ENCODE results near the gene SPP1.
"Not testable (repeated sequence)": the region's sequence is repeated elsewhere in the genome, so short reads cannot be mapped to it uniquely, and the experiment has no call there.

SPP1 gene

DNA sequence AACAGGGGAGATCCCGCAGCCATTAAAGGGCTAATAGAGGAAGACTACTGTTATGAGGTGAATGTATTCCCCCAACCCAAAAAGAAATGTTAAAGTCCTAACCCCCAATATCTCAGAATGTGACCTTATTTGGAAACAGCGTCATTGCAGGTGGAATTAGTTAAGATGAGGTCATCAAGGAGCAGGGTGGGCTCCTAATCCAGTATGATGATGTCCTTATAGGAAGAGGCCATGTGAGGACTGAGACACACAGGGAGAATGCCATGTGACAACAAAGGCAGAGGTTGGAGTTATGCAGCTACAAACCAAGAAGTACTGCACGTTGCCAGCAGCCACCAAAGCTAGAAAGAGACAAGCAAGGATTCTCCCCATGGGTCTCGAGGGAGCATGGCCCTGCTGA is 14.3 kb downstream of the SPP1 start:
- DNase-seq (ENCODE audit: low spot score), result no peak

DNA sequence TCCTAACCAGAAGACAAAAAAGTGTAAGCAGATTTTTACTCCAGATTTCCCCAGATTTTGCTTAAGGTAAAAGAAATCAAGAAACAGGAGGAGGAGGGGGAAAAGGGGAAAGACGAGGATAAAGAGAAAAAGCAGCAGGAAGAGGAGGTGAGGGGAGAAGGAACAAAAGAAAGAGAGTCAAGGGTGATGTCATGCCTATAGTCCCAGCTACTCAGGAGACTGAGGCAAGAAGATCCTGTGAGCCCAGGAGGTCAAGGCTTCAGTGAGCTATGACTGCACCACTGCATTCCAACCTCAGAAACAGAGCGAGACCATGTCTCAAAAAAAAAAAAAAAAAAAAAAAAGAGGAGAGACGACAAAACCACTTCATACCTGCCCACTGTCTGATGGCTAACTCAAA is 19.9 kb downstream of the SPP1 start:
- DNase-seq (ENCODE audit: low spot score), result no peak

DNA sequence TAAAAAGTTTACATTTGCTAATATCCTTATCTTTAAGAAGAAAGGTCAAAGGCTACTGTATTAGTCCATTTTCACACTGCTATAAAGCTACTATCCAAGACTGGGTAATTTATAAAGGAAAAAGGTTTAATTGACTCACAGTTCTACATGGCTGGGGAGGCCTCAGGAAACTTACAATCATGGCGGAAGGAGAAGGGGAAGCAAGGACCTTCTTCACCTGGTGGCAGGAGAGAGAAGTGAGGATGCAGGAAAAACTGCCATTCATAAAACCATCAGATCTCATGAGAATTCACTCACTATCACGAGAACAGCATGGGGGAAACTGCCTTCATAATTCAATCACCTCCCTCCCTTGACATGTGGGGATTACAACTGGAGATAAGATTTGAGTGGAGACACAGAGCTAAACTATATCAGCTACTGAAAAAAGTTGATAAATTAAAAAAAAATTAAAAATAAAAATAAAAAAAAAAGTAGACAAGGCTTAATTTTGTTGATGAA is 23.7 kb downstream of the SPP1 start:
- DNase-seq (ENCODE audit: low spot score), result not testable (repeated sequence)

DNA sequence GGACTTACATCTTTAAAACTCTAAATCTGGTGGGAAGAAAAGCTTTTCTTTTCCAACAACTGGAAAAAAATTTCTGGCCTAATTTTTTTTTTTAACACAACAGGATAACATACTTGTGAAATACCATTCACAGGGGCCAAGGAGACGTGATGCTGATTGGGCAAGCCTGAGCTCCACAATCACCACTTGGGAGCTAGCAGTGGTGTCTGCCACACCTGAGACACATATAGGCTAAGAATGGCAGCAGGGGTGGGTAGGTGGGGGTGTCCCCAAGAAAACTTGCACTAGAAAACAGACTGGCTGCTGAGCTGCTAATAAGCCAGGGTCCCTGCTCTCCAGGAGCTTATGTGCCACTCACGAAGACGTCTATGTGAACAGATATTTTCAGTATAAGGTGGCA is 26.4 kb downstream of the SPP1 start:
- no peak for DNase-seq (ENCODE audit: low spot score)

DNA sequence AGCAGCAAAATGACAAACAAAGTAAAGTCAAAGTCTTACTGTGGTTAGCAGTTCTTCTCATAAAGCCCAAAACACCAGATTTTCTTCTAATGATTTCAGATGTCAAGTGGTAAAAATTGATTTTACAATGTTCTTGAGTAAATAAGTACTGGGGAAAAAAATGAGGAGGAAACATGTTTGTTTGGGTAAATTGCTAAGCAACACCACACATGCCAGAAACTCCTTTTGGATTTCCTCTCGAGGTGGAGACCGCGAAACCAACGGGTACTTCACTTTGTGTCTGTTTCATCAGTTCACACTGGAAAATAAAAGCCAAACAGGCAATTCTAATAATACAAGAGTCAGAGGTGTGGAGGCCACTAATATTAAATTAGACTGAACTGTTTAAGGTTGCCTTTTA is 27.3 kb downstream of the SPP1 start:
- no peak for DNase-seq (ENCODE audit: low spot score)

DNA sequence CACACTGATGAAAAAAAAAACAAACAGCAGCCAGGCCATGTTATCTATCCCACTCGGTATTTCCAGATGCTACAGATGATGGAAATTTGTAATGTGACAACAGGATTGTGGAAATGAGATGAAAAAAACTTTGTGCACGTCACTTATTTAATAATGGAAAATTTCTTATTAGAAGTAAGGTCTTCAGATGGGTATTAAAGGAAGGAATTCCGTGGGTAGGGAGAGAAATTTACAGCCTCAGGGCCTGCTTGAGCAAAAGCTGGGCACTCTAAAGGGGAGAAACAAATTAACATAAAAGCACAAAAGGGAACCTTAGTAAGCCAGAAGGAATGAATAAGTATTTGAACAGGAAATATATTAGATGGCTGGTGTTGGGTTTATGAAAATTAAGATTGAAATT is 27.7 kb downstream of the SPP1 start:
- no peak for DNase-seq (ENCODE audit: low spot score)

DNA sequence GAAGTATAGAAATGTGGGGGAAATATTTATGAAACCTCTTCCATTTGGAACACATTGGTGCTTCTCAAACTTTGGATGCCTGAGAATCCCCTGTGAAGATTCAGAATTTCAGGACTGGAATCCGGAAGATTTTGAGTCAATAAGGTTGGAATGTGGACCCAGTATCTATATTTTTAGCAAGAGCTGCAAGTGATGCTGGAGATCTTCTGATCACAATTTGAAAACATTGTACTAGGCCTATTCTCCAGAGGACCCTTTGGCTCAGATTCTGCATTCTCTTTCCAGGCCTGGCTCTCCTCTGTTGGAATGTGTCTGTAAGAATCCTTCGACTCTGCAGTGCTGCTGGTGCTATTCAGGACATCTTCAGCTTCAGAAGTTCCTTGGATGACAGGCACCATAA is 29.6 kb downstream of the SPP1 start:
- no peak for DNase-seq (ENCODE audit: low spot score)

DNA sequence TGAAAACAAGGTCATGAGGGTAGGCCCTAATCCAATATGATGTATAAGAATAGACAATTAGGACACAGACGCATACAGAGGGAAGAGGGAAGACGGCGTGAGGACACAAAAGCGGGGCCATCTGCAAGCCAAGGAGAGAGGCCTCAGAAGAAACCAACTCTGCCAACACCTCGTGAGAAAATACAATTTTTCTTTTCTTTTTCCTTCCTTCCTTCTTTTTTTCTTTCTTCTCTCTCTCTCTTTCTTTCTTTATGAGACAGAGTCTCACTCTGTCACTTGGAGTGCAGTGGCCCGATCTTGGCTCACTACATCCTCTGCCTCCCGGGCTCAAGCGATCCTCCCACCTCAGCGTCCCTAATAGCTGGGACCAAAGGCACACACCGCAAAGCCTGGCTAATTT is 30.4 kb downstream of the SPP1 start:
- DNase-seq (ENCODE audit: low spot score), result no peak

DNA sequence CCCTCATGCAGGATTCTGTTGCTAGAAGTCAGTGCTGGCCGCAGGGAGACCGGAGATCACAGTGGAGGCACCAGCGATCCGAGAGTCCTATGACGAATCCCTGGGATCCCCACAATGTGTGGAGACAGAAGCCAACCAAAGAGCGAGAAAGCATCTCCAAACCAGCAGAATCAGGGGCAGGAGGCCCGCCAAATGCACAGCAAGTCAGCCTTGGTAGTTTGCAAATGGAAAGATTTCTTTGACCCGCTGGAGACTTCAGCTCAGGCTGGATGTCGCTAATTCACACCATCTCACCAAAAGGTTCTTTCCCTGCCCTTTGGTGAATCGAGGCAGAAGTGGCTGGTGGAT is 31.4 kb downstream of the SPP1 start:
- DNase-seq (ENCODE audit: low spot score), result peak; percentile 69

DNA sequence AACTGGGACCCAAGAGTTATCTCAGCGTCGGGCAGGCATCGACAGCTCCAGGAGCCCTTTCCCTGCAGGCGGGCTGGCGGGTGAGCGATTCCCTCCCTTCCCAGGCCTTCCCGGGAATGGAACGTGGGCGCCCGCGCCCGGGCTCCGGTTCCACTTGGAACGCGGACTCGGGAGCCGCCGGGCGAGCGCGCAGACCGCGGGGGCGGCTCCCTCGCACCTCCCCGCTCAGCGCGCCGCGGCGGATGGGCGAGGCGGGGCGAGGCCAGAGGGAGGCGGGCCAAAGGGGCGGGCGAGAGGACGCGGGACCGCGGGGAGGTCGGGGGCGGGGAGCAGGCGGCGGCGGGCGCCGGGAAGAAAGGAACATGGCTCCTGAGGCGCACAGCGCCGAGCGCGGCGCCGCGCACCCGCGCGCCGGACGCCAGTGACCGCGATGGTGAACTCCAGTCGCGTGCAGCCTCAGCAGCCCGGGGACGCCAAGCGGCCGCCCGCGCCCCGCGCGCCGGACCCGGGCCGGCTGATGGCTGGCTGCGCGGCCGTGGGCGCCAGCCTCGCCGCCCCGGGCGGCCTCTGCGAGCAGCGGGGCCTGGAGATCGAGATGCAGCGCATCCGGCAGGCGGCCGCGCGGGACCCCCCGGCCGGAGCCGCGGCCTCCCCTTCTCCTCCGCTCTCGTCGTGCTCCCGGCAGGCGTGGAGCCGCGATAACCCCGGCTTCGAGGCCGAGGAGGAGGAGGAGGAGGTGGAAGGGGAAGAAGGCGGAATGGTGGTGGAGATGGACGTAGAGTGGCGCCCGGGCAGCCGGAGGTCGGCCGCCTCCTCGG is 32.0 kb downstream of the SPP1 start, which contains the start of gene PKD2:
Gene PKD2, plus strand, starts transcription at position 332 of the 818 bp plus-strand sequence. Its CDS starts 99 bp downstream, at position 431.
- DNase-seq (ENCODE audit: low spot score), result peak; percentile 92

DNA sequence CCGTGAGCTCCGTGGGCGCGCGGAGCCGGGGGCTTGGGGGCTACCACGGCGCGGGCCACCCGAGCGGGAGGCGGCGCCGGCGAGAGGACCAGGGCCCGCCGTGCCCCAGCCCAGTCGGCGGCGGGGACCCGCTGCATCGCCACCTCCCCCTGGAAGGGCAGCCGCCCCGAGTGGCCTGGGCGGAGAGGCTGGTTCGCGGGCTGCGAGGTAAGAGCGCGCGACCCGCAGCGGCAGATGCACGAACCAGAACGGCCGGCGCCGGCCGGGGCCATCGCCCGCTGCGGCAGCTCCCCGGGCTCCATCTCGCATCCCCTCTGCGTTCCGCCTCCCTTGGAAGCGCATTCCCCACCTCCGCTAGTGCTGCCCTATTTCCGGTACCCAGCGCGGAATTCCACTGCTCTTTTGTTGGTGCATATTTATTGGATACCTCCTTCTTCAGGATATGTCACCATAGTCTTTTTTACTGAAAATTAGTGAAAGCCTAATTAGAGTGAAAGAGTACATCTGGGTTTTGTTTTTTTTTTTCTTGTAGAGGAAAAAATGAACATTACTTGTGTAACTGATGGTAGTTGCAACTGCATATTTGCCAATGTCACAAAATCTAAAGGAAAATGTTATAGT is 32.7 kb downstream of the SPP1 start:
- DNase-seq (ENCODE audit: low spot score), result peak; percentile 76

DNA sequence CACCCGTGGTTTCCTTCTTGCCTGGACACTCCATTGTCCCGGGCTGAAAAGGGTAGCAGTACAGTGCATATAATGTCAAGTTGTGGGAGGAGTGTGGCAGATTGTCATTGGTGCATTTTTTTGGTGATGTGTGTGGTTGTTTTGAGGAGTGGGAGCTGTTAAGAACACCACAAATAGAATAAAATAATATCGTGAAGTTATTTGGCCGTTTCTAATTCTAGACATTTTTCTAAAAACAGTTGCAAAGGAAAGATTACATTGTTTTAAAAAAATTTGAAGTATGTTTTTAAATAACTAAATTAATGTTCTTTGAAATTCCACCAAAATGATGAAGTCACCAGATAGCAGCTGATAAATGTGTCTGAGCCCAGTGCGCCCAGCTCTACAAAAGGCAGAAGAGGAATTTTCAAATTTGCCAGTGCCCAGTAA is 33.2 kb downstream of the SPP1 start:
- DNase-seq (ENCODE audit: low spot score), result no peak

DNA sequence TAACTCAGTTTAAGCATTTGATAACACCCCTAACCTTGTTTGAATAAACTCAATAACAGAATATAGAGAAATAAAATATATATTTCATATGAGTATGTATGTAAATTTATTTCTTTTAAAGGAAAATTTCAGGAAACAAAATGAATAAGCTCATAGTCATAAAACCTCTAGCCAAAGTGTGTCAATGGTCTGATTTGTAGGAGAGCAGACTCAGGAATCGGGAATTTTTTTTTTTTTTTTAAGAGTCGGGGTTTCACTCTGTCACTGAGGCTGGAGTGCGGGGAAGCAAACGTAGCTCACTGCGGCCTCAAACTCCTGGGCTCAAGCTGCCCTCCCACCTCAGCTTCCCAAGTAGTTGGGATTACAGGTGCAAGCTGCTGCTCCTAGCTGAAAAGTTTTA is 34.4 kb downstream of the SPP1 start:
- no peak for DNase-seq (ENCODE audit: low spot score)

DNA sequence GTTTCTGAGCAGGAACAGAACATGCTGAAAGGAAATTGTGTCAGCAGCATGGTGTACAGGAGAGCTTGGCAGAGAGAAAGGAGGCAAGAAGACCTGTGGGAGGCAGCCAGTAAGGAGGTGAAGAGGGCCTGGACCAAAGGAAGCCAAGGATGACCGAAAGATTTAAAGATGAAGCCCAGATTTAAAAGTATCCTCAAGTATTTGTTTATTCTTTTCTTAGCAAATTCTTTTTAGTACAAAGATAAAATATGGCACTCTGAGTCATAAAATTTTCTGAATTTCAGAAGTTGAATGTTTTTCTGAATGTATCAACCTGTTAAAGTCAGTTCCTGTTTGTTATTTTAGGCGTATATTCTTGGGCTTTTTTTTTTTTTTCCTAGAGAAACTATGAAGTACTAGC is 35.5 kb downstream of the SPP1 start:
- no peak for DNase-seq (ENCODE audit: low spot score)

DNA sequence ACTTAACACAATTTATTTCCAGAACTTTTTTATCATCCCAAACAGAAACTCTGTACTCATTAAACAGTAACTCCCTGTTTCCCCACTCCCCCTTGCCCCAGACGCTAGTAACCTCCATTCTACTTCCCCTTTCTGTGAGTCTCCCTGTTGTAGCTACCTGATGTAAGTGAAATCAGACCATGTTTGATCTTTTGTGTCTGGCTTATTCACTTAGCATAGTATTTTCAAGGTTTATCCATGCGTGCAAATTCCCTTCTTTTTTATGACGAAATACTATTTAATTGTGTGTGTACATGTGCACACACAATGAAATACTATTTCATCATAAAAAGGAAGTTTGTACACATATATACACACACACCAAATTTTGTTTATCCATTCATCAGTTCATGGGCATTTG is 37.1 kb downstream of the SPP1 start:
- no peak for DNase-seq (ENCODE audit: low spot score)

DNA sequence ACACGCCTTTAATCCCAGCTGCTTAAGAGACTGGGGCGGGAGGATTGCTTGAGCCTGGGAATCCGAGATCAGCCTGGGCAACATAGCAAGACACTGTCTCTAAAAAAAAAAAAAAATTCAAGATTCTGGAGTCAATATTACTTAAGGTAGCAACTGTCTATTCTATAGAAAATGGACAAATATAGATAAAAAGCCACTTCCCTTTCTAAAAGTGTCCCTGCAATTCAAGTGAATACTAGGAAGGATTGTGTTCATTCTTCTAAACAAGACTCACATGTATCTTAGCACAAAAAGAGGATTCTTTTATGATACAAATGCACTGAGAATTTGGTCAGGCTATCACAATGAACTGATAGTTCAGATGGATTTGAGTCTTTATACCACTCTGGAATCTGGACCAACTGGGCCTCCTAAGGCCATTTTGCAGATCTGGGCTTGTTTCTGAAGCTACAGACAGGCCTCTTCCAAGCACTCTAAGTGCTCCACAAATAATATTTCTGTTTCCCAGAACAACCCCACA is 38.9 kb downstream of the SPP1 start:
- no peak for DNase-seq (ENCODE audit: low spot score)

DNA sequence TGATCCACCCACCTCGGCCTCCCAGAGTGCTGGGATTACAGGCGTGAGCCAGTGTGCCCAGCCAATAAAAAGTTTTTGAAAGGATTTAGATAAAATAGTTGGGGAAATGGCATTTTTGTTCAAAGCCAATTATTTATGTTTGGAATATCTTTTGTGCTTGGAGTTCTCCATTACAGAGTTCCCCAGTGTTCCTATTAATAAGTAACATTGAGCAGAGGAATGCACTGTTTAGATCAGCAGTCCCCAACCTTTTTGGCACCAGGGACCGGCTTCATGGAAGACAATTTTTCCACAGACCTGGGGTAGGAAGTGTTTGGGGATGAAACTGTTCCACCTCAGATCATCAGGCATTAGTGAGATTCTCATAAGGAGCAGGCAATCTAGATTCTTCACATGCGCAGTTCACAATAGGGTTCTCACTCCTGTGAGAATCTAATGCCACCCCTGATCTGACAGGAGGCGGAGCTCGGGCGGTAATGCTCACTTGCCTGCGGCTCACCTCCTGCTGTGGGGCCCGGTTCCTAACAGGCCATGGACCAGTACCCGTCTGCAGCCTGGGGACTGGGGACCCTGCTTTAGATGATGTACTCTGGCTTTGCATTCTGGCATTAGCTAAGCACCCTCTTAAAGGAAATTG is 40.3 kb downstream of the SPP1 start:
- DNase-seq (ENCODE audit: low spot score), result no peak

DNA sequence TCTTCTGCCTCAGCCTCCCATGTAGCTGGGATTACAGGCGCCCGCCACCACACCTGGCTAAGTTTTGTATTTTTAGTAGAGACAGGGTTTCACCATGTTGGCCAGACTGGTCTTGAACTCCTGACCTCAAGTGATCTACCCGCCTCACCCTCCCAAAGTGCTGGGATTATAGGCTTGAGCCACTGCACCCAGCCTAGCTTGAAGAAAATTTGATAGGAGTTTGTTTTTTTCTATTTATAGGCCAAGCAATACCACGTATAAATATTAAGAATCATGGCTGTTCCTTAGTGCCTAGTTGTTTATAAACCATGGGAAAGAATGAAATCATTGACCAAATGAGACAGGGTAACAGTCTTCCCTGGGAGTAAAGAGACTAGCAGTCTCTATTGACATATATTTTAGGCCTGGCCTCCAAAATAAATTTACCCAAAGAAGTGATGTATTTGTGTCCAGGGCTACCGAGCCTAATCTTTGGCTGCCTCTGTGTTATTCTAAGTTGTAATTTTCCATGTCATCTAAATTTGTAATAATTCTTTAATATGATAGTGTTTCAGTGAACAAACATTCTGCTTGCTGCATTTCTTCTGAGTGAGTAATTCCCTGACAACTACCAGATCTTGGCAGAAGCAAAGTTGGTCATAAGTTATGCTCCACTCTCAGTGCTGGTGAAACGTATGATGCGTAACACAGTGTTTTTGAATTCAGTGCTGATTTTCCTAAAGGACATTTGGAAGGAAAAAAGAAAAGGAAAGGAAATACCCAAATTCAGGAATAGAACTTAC is 42.2 kb downstream of the SPP1 start:
- DNase-seq (ENCODE audit: low spot score), result no peak

DNA sequence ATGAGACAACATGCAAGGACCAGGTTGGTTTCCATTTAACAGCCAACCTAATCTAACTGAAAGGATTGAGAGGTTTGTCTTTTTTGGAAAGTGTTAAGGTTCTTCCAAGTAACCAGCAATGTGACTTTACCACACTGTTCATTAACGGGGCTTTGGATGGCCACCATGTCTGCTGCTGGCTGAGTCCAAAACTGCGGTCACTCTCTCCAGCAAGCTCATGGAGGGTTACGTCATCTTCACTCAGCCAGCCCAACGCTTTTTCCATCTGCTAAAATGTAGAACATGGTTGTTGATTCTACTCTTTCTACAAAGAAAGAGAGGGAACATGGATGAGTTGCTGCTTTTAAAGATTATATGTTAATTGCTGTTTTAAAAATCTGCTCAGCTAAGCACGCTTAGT is 43.0 kb downstream of the SPP1 start:
- no peak for DNase-seq (ENCODE audit: low spot score)

DNA sequence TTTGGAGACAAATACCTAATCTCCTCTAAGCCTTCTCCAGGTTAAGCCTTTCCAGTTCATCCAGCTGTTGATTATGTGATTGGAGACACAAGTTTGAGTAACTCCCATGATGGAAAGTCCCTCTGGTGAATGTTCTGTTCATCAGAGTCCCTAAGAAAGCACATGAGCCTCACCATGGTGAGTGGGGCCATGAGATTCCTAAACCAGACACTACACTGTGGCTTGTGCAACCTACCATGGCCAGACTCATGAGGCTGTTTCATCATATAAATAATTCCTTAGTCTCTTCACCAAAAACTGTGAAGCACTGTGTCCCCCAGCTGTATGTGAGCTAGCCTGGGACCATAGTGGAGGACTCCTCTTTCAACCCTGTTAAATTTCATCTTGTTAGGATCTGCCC is 46.3 kb downstream of the SPP1 start:
- DNase-seq (ENCODE audit: low spot score), result no peak

DNA sequence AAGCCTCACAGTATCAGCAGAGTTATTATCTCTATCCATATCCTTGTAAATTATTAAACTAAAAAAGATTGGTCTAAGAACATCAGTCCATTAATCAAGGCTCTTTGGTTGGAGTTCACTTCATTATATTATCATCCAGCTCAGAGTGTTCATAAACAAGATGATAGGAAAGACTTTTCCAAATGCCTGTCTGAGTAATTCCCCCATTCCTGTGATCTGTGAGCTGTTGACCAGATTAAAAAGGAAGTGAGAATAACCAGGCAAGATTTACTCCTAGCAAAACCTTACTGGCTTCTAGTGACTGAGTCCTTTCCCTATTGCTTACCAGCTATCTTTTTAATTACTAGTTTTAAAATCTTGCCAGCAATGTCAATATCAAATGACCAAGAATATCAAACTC is 46.8 kb downstream of the SPP1 start:
- DNase-seq (ENCODE audit: low spot score), result no peak
